Measurements from ENCODE around the gene BBS9. TPM values are rescaled to one million over a fixed set of nuclear protein-coding genes. Genes with fewer than 3 reads are reported as not detected.

BBS9 gene
- total and polyA plus RNA-seq, 2 experiments from 2014 or later, result 10.2 to 15.0 TPM

DNA sequence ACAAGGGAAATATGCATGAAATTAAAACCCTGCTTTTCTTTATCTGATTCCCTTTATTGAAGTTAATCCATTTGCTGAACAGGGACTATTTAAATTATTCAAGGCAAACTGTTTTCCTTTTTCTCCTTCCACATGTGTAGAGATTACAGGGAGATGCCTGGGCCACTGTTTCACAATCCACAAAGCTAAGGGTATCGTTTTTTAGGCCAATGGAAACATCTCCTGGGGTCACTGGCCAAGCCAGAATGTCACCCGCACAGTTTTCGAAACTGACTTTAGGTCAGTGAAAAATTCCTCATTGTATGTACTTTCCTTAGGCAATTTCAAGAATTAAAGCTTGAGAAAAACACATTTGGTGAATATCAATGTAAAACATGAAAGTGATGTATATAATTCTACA is 516.8 kb downstream of the BBS9 start:
- Histone ChIP-seq H3K4me2 (ENCODE audit: unreplicated experiment) (no peak overlapping the region), H3K4me3 (no peak overlapping the region), H3K36me3 (ENCODE audit: low read depth) (no peaks in the 10 kb centered on the region), H3K79me2 (ENCODE audit: insufficient read depth) (no peaks in the 10 kb centered on the region), H3K9me2 (ENCODE audit: insufficient read depth) (no peaks in the 10 kb centered on the region), H3F3A (ENCODE audit: insufficient read depth) (peaks cover 24% of the 10 kb centered on the region), H3K9me3 (ENCODE audit: low read depth) (no peaks in the 10 kb centered on the region), H3K4me1 (ENCODE audit: insufficient read depth) (peaks cover 50% of the 10 kb centered on the region), H2AFZ (no peak overlapping the region), H4K20me1 (ENCODE audit: insufficient read depth) (no peaks in the 10 kb centered on the region), H3K9ac (no peak overlapping the region), H3K27ac (no peak overlapping the region), H3K27me3 (replicated peaks; ENCODE audit: insufficient read depth) (no peaks in the 10 kb centered on the region)
- TF ChIP-seq EZH2 (IDR thresholded peaks at IDR 0.05; ENCODE audit: insufficient read depth, poor library complexity, severe bottlenecking) (no peak), EZH2phosphoT487 (IDR thresholded peaks at IDR 0.05; ENCODE audit: insufficient read depth, low read depth) (no peak)
- whole genome bisulfite sequencing, 2 experiments (ENCODE audit: low coverage in 1 of 2, low lambda C conversion rate in 2 of 2, missing lambda C conversion rate in 2 of 2), result 92% methylated on average over 3 of the region's 3 CpGs
- in situ Hi-C loops (cut with MboI), result no loop called here
- DNase-seq, result no peak

DNA sequence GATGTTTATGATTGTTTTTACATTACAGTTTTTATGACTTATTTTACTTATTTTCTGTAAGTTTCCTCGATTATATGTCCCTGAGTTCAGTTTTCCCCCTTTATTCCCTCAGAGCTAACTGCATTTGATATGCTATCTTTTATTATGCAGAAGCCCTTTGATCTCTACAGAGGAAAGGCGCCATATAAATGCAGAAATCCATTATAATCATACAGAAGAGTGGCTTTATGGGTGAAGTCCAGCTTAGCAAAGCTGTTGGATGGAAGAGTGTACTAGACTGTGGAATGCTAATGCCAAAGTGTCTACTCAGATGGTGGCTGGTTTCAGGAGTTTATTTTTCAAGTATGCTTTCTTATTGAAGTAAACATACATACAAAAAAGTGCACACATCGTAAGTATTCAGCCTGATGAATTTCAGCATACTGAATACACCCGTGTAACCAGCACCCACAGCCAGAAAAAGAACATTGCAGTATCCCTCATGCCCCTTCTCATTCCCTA is 517.6 kb downstream of the BBS9 start:
- H3K36me3 ChIP-seq (ENCODE audit: low read depth), result no peaks in the 10 kb centered on the region
- H2AFZ ChIP-seq, result no peak overlapping the region
- H3K4me3 ChIP-seq, result no peak overlapping the region
- 94 to 96% methylated on average over 4 of the region's 4 CpGs for WGBS, 2 experiments (ENCODE audit: low coverage in 1 of 2, low lambda C conversion rate in 2 of 2, missing lambda C conversion rate in 2 of 2)
- no peaks in the 10 kb centered on the region for H3K27me3 ChIP-seq (replicated peaks; ENCODE audit: insufficient read depth)
- no peak overlapping the region for H3K9ac ChIP-seq
- DNase-seq, result no peak
- H3K9me2 ChIP-seq (ENCODE audit: insufficient read depth), result no peaks in the 10 kb centered on the region
- peaks cover 52% of the 10 kb centered on the region for H3K4me1 ChIP-seq (ENCODE audit: insufficient read depth)
- no peak overlapping the region for H3K4me2 ChIP-seq (ENCODE audit: unreplicated experiment)
- H3K79me2 ChIP-seq (ENCODE audit: insufficient read depth), result no peaks in the 10 kb centered on the region
- H4K20me1 ChIP-seq (ENCODE audit: insufficient read depth), result no peaks in the 10 kb centered on the region
- H3K9me3 ChIP-seq (ENCODE audit: low read depth), result no peaks in the 10 kb centered on the region
- H3F3A ChIP-seq (ENCODE audit: insufficient read depth), result peaks cover 24% of the 10 kb centered on the region
- in situ Hi-C loops (cut with MboI), result no loop called here
- H3K27ac ChIP-seq, result no peak overlapping the region
- no peak for TF ChIP-seq EZH2phosphoT487 (IDR thresholded peaks at IDR 0.05; ENCODE audit: insufficient read depth, low read depth)
- no peak for TF ChIP-seq EZH2 (IDR thresholded peaks at IDR 0.05; ENCODE audit: insufficient read depth, poor library complexity, severe bottlenecking)

GRCh38 chr7:33649476-33650441 is 520.4 kb downstream of the BBS9 start:
- peaks cover 32% of the 10 kb centered on the region for H3K4me1 ChIP-seq (ENCODE audit: insufficient read depth)
- no peaks in the 10 kb centered on the region for H3K27me3 ChIP-seq (replicated peaks; ENCODE audit: insufficient read depth)
- H3K79me2 ChIP-seq (ENCODE audit: insufficient read depth), result no peaks in the 10 kb centered on the region
- TF ChIP-seq EZH2phosphoT487 (IDR thresholded peaks at IDR 0.05; ENCODE audit: insufficient read depth, low read depth) (no peak), EZH2 (IDR thresholded peaks at IDR 0.05; ENCODE audit: insufficient read depth, poor library complexity, severe bottlenecking) (no peak)
- in situ Hi-C loops (cut with MboI), result no loop called here
- no peaks in the 10 kb centered on the region for H3K9me3 ChIP-seq (ENCODE audit: low read depth)
- H3K36me3 ChIP-seq (ENCODE audit: low read depth), result no peaks in the 10 kb centered on the region
- DNase-seq, result peak; percentile 55
- H3K9me2 ChIP-seq (ENCODE audit: insufficient read depth), result no peaks in the 10 kb centered on the region
- no peak overlapping the region for H3K4me2 ChIP-seq (ENCODE audit: unreplicated experiment)
- no peak overlapping the region for H3K4me3 ChIP-seq
- peaks cover 18% of the 10 kb centered on the region for H3F3A ChIP-seq (ENCODE audit: insufficient read depth)
- 63 to 65% methylated on average over 7 of the region's 7 CpGs for WGBS, 2 experiments (ENCODE audit: low coverage in 1 of 2, low lambda C conversion rate in 2 of 2, missing lambda C conversion rate in 2 of 2)
- H3K9ac ChIP-seq, result no peak overlapping the region
- H4K20me1 ChIP-seq (ENCODE audit: insufficient read depth), result no peaks in the 10 kb centered on the region
- H3K27ac ChIP-seq, result 0 out of 2 replicates have a peak overlapping the region, but pooled peaks have one; percentile 7
- H2AFZ ChIP-seq, result no peak overlapping the region

GRCh38 chr7:33650828-33651227 is 521.5 kb downstream of the BBS9 start:
- Histone ChIP-seq H3K9me2 (ENCODE audit: insufficient read depth) (no peaks in the 10 kb centered on the region), H3K27ac (no peak overlapping the region), H3F3A (ENCODE audit: insufficient read depth) (0 out of 2 replicates have a peak, but pooled peaks cover 10% of the 10 kb centered on the region), H3K79me2 (ENCODE audit: insufficient read depth) (no peaks in the 10 kb centered on the region), H4K20me1 (ENCODE audit: insufficient read depth) (no peaks in the 10 kb centered on the region), H3K9ac (no peak overlapping the region), H3K4me3 (peak overlapping the region; percentile 20; the same call in 1 of the 2 replicates), H3K4me1 (ENCODE audit: insufficient read depth) (peaks cover 23% of the 10 kb centered on the region), H3K4me2 (ENCODE audit: unreplicated experiment) (peak overlapping the region; percentile 11), H3K9me3 (ENCODE audit: low read depth) (no peaks in the 10 kb centered on the region), H3K27me3 (replicated peaks; ENCODE audit: insufficient read depth) (no peaks in the 10 kb centered on the region), H3K36me3 (ENCODE audit: low read depth) (no peaks in the 10 kb centered on the region), H2AFZ (no peak overlapping the region)
- DNase-seq, result peak; percentile 48
- 16 to 20% methylated on average over 3 of the region's 3 CpGs for WGBS, 2 experiments (ENCODE audit: low coverage in 1 of 2, low lambda C conversion rate in 2 of 2, missing lambda C conversion rate in 2 of 2)
- in situ Hi-C loops (cut with MboI), result no loop called here
- no peak for TF ChIP-seq EZH2phosphoT487 (IDR thresholded peaks at IDR 0.05; ENCODE audit: insufficient read depth, low read depth)
- TF ChIP-seq EZH2 (IDR thresholded peaks at IDR 0.05; ENCODE audit: insufficient read depth, poor library complexity, severe bottlenecking), result no peak

Data from GM23248 (cell line).